GM21576 (cell line): ENCODE data around the gene XYLB.
A peak's percentile ranks its signal among the peaks of the same experiment; 100 is the strongest.
"Not testable (repeated sequence)": the region's sequence is repeated elsewhere in the genome, so short reads cannot be mapped to it uniquely, and the experiment has no call there.

ENCODE experiments used
- ATAC-seq: cut with Tn5 transposase; IDR thresholded peaks from one replicate; pipeline ENCODE4 v1.9.1; 2021; ENCODE audit warnings: mild to moderate bottlenecking, moderate library complexity; ENCODE audit not compliant: unreplicated experiment

Gene XYLB

DNA sequence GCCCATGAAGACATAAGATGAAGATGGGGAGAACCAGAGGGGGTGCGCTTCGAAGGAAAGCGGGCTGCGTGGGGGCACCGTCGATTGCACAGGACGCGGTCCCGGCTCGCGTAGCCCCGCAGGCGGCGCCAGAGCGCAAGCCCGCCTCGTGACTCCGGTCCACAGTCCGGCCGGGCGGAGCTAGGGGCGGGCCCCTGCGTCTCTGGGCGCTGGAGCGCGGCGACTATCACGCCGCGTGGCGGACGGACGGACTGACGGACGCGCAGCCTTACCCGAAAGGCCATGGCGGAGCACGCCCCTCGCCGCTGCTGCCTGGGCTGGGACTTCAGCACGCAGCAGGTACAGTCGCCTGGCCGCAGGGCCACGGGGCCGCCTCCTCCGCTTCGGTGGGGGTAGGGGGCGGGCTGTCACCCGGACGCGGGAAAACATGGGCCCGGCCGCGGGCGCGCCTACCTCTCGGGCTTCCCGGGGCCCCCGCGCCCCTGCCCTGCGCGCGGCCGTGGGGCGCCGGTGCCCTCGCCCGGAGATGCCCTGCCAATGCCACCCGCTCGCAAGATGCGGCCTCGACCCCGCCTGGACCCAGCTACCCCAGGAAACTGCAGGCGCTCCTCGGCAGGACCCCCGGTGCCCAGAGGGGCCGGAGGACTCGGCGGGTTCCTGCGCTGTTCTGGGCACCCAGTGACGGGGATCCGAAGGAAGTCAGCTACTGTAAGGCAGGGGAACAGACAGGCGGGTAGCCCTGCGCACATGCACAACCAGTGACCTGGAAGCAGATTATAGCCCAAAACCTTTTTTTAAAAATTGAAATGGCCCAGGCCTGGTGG lies at the start of gene XYLB:
Gene XYLB, plus strand, starts transcription at position 199 of the 824 bp plus-strand sequence. Its CDS starts 84 bp downstream, at position 283.
- peak; percentile 98 for ATAC-seq

DNA sequence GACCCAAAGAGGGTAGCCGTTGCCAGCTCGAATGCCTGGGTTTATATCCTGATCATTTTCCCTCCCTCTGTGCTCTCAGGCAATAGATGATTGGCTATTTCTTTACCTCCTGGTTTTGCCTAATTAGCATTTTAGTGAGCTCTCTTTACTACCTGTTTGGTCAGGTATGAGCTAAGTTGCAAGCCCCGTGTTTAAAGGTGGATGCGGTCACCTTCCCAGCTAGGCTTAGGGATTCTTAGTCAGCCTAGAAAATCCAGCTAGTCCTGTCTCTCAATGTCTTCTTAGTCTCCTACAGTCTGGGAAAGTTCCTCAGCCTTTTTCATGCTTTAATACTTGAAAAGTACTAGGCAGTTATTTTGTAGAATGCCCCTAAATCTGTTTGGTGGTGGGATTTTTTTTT lies 49.5 kb upstream of the XYLB start:
- not testable (repeated sequence) for ATAC-seq

DNA sequence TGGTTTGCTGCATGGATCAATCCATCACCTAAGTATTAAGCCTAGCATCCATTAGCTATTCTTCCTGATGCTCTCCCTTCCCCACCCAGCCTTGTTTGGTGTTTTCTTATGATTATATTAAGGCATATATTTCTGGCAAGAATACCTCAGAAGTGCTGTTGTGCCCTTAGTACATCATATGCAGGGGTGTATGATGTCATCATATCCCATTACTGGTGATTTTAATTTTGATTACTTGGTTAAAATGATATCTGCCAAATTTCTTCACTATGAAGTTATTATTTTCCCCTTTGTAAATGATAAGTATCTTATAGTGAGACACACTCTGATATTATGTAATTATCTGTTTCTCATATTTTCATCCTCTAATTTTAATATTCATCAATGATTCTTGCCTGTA lies 49.0 kb upstream of the XYLB start:
- no peak for ATAC-seq

DNA sequence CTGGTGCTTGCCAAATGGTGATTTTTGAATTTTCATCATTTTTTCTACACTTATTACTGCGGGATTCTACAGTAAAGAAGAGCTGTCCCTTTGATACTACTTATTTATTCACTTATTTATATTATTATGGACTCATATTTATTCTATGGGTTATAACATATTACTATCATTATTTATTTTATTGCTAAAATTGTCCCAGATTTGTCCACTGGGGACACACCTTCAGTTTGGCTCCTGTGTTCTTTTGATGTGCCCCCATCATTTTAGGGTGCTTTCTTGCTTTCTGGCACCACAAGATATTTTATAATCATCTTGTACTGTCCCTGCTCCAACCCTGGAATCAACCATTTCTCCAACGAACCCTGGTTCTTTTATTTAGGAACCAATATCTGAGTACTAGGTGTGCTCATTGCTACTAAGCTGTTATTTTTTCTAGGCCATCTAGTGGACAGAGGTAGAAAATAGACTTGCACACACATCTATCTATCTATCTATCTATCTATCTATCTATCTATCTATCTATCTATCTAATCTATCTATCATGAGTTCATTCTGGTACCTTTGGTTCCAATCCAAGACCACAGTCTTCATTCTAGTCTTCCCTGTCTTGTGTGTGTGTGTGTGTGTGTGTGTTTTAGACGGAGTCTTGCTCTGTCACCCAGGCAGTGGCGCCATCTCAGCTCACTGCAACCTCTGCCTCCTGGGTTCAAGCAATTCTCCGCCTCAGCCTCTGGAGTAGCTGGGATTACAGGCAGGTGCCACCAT lies 48.5 kb upstream of the XYLB start:
- no peak for ATAC-seq

DNA sequence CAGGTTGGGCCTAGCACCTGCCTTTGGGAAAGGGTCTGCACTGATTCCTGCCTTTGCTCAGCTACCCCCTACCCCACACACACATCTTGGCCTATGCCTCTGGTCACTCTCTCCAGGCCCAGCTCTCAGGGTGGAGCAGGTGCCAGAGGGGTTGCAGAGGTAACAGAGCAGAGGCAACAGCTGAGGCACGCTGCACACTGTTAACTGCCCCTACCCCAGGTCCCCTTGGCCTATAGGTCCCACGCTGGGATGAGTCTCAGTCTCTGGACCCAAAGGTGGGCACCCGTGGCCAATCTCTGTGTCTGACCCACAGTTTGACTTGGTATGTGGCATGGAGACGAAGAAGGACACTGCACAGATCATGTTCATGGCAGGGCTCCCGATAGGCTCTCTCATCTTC lies 39.6 kb upstream of the XYLB start:
- ATAC-seq = no peak

DNA sequence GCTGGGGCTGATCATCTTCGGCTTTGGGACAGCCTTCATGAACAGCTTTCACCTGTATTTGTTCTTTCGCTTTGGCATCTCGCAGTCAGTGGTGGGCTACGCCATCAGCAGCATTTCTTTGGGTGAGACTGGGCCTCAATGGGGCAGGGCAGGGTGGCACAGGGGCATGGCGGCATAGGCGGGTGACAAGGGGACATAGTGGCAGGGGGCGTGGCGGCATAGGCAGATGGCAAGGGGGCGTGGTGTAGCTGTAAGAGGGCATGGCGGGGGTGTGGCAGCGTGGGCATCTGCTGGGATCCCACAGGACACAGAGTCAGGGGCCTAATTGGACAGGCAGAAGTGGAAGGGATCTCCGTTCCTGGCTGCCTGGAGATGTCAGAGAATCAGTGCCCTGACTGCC lies 39.0 kb upstream of the XYLB start:
- no peak for ATAC-seq

DNA sequence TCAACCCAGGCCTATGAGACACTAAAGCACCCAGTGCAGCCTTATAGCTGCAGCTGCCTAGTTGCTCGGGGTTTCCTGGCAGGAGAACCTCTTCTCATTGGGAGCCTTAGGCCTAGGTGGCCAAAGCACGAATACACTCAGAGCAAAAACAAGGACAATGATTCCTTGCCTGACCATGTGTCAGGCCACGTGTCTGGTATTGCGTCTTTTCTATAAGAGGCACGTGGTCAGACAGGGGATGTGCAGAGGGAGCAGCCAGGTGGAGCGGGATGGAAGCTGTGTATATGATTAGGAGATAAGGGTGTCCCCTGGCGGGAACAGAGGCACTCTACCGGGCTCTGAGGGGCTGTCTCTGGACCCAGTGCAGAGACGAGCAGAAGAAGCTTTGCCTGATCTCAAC lies 38.1 kb upstream of the XYLB start:
- ATAC-seq = no peak

DNA sequence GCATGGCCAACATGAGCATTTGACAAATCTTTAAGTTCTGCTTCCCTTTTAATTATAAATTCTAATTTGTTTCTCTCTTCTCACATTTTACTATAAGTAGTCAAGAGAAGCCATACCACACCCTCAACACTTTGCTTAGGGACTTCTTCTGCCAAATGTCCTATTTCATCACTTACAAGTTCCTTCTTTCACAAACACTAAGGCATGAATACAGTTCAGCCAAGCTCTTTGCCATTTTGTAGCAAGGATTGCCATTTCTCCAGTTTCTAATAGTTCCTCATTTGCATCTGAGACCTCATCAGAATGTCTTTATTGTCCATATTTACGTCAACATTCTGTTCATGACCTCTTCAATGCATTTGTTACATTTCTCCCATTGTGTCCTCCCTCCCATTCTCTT lies 35.1 kb upstream of the XYLB start:
- no peak for ATAC-seq

DNA sequence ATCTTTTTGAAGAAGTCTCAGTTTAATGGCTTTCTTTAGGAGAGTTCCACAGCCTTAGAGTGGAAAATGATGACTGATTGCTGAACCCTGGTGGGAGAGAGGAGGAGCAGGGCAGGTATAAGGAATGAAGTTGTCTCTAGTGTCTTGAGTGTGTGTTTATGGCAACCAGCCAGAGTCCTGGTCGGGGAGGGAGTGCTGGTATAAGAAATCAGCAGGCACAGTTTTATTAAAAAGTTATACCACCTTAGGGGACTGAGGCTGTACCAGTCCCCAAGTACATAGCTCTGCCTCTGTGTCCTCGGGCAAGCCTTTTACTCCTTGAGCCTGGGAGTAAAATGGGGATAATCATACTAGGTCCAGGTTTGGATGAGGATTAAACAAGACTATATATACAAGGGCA lies 34.6 kb upstream of the XYLB start:
- no peak for ATAC-seq

DNA sequence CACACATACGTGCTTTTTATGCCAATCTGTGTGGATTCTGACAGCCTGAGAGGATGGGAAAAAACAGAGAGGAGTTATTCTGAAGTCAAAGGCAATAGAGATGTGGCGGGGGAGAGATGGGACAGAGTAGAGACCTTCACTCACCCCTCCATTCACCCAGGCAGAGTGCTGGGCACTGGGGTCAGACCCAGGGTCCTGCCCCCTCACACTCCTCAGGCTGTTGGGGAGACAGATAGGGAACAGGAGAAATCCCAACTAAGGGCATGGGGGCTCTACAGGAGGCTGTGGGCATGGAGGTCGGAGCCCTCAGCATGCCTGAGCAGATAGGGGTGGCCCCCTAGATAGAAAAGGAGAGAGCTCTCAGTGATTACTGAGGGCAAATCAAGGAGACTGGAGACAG lies 34.2 kb upstream of the XYLB start:
- no peak for ATAC-seq

DNA sequence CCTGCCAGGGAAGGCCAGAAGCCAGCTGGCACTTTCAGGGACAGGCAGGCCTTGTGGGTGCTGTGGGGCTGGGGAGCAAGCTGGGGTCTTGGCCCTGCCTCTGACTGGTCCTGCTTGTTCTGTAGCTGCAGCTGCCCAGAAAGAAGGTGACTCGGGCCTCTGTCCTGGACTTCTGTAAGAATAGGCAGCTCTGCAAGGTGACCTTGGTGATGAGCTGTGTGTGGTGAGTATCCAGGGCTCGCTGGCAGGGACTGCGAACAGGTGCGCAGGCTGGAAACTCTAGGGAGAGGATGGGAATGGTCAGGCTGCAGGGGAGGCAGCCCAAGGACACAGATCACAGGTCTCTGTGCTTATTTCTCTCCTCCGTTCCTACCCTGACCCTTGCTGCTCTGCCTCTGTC lies 33.3 kb upstream of the XYLB start:
- no peak for ATAC-seq

DNA sequence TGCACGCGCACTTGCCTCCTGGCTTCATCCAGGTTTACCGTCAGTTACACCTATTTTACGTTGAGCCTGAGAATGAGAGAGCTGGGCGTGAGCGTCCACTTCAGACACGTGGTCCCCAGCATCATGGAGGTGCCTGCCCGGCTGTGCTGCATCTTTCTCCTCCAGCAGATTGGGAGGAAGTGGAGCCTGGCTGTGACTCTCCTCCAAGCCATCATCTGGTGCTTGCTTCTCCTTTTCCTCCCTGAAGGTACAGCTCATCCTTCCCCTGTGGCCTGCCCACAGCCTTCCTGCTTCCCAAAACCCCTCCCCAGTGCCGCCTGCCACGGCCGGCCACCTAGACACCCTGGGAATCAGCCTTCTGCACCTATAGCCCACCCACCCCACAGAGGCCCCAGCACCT lies 32.9 kb upstream of the XYLB start:
- ATAC-seq = no peak

DNA sequence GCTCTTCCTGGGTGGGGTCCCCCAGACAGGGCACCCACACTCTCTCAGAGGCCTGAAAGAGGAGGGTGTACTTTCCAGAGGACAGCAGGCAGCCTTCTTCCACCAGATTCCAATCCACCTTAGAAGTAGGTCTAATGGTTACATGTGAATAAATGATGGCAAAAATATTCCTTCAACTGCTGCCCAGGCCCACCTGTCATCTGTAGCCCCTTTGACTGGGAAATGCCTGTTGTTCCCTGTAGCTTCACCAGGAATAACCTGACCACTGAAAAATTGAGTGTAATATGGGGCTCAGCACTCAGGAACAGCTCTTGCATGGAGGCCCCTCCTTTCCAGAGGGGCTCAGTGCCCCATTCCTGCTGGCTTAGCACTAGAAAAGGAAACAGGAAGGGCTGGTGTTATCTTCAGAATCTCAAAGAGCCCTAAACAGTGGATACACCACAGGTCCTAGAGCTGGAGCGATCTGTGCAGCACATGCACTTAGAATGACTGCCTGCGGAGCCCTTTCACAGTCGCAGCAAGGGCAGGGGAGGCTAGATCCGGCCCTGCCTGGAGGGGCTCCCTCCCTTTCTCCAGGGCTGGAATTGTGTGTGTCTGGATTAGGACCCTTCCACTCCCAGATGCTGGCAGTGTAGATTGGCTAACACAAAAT lies 32.3 kb upstream of the XYLB start:
- ATAC-seq = no peak

DNA sequence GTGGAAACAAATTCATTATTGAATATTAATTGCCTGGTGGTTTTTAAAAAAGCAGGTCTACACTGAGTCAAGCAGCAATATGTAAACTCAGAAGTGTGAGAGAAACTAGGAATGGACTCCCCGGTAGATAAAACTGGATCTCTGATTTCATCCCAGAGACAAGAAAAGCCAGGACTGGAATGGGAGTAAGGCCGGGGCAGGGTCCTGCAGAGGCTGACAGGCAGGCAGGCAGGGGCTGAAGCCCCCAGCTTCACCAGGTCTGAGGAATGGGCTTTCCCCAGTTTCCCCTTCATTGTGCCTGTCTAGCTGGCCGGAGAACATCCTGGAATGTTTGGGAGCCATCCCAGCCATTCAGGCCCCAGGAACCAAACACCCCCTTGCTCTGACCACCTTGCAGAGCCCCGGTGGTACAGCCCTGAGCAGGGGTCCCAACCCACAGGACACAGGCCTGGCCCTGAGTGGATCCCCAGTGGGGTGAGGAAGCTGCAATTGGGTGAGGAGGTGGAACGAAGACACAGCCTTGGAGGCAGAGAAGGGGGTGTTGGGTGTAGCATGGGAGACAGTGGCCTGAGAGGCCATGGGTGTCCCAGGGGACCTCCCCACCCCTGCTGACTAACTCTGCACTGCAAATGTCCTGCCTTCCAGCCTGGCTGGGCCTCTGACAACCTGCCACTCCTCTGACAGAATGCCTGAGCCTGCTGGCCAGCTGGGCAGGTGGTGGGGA lies 31.7 kb upstream of the XYLB start:
- no peak for ATAC-seq

DNA sequence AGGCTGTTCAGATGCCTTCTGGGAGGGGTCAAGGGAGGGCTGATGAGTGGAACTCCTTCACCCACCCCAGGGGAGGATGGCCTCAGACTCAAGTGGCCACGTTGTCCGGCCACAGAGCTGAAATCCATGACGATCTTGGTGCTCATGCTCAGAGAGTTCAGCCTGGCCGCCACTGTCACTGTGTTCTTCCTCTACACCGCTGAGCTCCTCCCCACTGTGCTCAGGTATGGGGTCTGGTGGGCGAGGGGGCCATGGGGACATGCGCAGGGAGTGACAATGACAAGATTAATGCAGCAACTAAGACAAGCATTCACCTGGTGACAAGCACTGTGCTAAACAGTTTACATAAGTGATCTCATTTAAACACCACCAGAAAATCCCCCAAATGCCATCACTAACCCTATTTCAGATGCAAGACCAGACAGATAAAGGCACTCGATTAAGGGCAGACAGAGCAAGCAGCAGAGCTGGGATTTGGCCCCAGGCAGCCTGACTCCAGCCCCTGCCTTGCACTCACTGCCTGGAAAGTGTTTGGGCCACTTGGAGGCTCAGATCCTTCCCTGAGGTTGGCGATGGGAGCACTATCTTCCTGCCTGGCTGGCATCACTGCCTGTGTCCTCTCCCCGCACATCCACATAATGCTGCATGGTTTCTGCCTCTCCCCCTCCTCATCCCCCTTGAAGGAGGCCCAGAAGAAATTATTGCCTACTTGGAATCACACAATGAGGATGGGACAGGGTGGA lies 30.9 kb upstream of the XYLB start:
- no peak for ATAC-seq

DNA sequence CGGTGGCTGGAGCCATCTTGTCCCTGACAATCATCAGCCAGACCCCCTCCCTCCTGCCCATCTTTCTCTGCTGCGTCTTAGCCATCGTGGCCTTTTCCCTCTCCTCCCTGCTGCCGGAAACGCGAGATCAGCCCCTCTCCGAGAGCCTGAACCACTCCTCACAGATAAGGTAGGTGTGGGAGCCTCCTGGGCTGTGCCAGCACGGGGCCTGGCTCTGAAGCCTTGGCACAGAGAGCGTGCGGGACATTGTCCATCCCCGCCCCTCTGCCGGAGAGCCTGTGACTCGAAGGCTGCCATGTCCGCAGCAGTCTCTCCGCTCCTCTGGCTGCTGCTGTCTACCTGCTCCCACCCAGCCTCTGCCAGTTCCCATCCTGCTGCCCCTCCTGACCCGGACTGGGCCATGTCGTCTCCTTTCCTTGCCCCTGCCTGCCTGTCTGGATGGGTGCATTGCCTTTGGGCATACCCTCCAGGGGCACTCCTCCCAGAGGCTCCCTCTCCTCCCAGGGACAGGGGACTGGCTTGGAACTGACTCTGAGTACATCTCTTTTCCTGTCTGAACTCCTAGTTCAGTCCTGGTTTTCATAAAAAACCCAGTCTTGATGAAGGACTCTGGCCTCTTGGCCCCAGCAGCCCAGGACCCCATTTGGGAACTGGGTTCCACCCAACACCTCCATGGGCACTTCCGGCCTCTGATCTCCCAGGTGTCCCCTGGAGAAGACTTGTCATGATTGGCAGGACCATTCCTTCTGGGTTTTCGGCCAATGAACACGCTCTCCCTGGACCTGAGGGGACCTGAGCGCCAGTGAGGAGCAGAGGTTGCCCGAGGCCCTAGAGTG lies 30.0 kb upstream of the XYLB start:
- ATAC-seq = no peak

DNA sequence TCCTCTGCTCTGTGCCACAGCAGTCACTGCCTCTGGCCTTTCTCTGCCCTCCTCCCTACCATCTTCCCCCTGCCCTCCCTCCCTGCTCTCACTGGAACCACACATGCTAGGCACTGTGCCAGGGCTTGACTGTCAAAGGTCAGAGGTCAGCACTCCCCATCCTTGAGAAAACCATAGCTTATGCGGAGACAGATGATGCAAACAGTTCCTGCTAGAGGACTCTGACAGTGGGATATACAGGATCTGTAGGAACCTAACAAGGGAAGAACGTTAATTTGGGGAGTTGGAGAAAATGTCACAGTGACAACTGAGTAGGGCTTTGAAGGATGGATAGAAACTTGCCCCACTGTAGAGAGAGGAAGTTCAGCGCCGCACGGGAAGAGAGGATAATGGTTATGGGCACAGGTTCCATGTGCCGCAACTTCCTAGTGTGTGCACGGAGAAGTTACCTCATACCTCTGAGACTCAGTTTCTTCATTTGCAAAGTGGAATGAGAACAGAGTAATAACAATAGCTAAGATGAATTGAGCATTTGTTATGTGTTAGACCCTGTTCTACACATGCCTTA lies 29.3 kb upstream of the XYLB start:
- no peak for ATAC-seq

DNA sequence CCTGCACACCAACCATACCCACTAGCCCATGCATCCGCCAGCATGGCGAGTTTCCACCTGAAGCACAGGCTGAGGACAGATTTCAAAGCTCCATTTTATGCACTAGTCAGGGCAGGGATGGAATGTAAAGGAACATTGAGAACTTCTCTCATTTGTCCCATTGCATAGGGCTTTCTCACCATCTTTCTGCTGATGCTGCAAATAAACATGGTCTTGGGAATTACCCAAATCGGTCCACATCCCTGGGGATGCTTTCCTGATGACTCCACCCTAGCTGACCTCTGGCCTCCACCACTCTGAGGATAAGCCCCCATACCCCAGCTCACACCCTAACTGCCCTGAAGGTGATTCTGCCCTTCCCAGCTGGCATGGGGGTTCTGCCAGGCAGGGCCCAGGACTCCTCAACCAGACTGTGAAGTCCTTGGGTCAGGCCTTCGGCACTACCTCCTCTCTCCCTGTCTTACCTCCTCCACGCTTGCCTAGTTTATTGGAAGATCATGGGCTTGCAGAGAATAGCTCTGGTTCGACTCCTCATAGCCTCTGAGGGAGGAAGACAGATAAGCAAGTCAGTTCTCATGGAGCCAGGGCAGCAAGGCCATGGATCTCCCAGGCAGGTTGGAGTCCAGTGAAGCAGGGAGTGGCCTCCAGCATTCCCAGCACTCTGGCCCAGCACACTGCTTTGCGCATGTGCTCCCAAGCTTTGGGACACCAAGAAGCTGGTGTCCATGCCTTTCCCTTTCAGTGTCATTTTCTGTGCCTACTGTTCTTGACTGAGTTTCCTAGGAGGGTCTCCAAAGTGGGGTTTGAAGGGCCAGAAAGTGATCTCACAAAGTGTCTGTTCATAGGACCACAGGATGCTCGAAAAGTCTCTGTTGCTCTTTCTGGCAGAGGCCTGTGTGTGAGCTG lies 27.6 kb upstream of the XYLB start:
- no peak for ATAC-seq
